ENCODE results near the gene HP. TPM values are rescaled to one million over a fixed set of nuclear protein-coding genes. Genes with fewer than 3 reads are reported as not detected.

The HP gene
- total RNA-seq, 1 donor from 2014 or later, result 137 TPM

DNA sequence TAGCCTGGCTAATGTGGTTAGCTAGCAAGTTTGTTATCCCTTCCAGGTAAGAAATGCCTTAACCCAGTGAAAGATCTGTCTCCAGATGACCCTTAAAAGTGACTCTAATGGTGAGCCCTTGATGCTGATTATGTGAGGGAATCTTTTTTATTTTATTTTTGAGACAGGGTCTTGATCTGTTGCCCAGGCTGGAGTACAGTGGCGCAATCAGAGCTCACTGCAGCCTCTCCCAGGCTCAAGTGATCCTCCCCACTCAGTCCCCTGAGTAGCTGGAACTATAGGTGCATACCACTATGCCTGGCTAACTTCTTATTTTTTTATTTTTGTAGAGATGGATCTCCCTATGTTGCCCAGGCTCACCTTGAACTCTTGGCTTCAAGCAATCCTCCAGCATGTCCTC, 10.8 kb upstream of the HP start:
- intact Hi-C loops (cut with DNase I), result no loop called here
- Histone ChIP-seq H3K4me1 (no peaks in the 10 kb centered on the region), H3K4me3 (no peak overlapping the region), H3K27ac (no peak overlapping the region), H3K36me3 (peaks cover 0 to 18% of the 10 kb centered on the region in 2 donors), H3K9me3 (no peaks in the 10 kb centered on the region), H3K27me3 (no peaks in the 10 kb centered on the region)
- DNase-seq (ENCODE audit: low spot score in 2 of 2), result no peak
- TF ChIP-seq, protein P1, sequence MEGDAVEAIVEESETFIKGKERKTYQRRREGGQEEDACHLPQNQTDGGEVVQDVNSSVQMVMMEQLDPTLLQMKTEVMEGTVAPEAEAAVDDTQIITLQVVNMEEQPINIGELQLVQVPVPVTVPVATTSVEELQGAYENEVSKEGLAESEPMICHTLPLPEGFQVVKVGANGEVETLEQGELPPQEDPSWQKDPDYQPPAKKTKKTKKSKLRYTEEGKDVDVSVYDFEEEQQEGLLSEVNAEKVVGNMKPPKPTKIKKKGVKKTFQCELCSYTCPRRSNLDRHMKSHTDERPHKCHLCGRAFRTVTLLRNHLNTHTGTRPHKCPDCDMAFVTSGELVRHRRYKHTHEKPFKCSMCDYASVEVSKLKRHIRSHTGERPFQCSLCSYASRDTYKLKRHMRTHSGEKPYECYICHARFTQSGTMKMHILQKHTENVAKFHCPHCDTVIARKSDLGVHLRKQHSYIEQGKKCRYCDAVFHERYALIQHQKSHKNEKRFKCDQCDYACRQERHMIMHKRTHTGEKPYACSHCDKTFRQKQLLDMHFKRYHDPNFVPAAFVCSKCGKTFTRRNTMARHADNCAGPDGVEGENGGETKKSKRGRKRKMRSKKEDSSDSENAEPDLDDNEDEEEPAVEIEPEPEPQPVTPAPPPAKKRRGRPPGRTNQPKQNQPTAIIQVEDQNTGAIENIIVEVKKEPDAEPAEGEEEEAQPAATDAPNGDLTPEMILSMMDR (IDR thresholded peaks at IDR 0.05), result no peak

DNA sequence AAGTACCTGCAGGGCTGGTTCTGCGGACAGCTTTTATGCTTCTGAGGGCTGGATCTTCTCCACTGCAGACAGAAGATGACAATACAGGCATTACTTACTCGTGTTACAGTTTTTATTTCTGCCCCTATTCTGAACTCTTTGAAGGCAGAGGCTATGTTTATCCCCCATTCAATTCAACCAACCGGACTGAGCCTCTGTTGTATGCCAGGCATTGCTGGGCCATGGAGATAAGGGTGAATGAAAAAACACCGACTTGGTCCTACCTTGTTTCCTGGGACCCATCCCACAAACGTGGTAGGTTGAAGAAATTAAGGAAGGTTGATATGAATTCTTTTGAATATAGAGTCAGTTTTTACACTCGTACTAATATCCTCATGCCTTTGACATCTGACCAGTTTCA, 10.0 kb upstream of the HP start:
- H3K9me3 ChIP-seq, result peaks cover 0 to 4% of the 10 kb centered on the region in 2 donors
- no peaks in the 10 kb centered on the region for H3K4me1 ChIP-seq
- H3K36me3 ChIP-seq, result peaks cover 0 to 18% of the 10 kb centered on the region in 2 donors
- DNase-seq (ENCODE audit: low spot score in 2 of 2), result no peak
- no peak overlapping the region for H3K4me3 ChIP-seq
- no peak overlapping the region for H3K27ac ChIP-seq
- no peaks in the 10 kb centered on the region for H3K27me3 ChIP-seq
- intact Hi-C loops (cut with DNase I), result no loop called here
- TF ChIP-seq, protein P1 (IDR thresholded peaks at IDR 0.05), result no peak

DNA sequence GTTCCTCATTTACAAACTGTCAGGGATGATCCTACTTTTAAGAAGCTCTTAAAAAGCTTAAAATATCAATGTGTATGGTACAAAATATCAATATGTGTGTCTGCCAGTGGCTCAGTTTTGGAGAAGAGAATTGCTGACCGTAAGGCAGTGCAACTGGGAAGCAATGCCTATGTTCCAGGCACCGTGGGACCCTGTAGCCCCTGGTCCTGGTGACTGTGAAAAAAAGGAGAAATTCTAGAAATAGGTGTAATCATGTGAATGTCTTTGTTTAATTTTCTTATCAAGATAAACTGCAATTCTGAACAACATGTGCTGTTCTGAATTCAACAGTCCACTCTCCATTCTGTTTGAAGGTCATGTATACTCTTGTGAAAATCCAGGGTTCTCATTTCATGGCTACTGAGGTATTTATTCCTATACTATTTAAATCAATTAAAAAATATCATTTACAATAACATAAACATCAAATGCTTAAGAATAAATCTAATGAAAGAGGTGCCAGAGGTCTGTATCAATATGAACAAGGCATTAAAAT, 9.4 kb upstream of the HP start:
- Histone ChIP-seq H3K27ac (no peak overlapping the region), H3K27me3 (no peaks in the 10 kb centered on the region), H3K36me3 (peaks cover 0 to 18% of the 10 kb centered on the region in 2 donors), H3K4me3 (no peak overlapping the region), H3K4me1 (no peaks in the 10 kb centered on the region), H3K9me3 (peaks cover 0 to 6% of the 10 kb centered on the region in 2 donors)
- intact Hi-C loops (cut with DNase I), result no loop called here
- TF ChIP-seq, protein P1 (IDR thresholded peaks at IDR 0.05), result no peak
- no peak for DNase-seq (ENCODE audit: low spot score in 2 of 2)

DNA sequence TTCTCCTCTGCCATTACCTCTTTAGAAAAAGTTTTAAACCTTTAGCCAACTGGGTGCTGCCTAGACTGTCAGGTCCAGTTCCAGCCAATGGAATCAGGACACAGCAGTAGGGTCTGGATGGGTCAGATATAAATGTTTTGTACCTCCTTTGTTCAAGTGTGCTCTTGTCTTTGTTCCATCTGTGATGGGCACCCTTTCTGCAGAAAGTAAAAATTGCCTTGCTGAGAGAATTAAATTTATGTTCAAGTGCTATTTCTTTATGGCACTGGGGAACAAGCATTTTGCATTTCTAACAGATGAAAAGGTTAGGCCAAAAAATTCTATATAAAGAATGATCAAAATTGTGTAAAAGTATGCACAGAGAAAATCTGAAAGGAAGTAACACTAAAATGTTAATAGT, 5.2 kb upstream of the HP start:
- no peaks in the 10 kb centered on the region for H3K4me1 ChIP-seq
- intact Hi-C loops (cut with DNase I), result no loop called here
- TF ChIP-seq, protein P1 (IDR thresholded peaks at IDR 0.05), result no peak

DNA sequence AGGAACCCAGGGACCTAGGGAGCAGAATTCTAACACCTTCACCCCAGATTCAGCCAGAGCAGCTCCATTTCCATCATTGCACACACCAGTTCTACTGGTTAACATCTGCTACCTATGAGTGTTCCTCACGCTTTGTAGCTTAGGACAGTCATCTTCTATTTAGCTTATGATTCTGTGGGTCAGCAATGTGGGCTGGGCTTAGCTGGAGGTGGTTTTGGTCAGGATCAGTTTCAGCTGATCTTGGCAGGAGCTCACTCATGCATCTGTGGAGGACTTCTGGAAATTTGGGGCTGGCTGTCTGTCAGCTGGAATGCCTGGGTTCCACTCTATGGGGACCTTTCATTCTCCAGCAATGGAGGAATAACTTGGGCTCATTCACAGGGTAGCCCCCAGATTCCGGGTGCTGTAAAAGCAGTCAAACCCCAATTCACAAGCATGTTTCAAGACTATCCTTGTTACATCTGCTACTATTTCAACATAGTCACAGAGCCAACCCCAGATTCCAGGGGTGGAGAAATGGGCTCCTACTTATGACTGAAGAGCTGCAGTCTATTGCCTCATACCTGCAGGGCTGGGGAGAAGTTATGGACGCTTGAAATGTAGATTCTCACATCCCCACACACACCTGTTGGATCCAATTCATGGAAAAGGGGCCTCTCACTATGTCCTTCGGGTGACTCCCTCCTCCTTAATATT, 3.4 kb upstream of the HP start:
- peaks cover 0 to 6% of the 10 kb centered on the region in 2 donors for H3K9me3 ChIP-seq
- no peak for DNase-seq (ENCODE audit: low spot score in 2 of 2)
- no peaks in the 10 kb centered on the region for H3K4me1 ChIP-seq
- no peaks in the 10 kb centered on the region for H3K27me3 ChIP-seq
- no peak overlapping the region for H3K4me3 ChIP-seq
- intact Hi-C loops (cut with DNase I), result no loop called here
- no peaks in the 10 kb centered on the region for H3K36me3 ChIP-seq
- TF ChIP-seq, protein P1 (IDR thresholded peaks at IDR 0.05), result no peak
- no peak overlapping the region for H3K27ac ChIP-seq

More for the DNA sequence above, 5.2 kb upstream of the HP start:
- DNase-seq (ENCODE audit: low spot score in 2 of 2), result no peak
- no peaks in the 10 kb centered on the region for H3K27me3 ChIP-seq
- peaks cover 0 to 6% of the 10 kb centered on the region in 2 donors for H3K9me3 ChIP-seq
- H3K4me3 ChIP-seq, result no peak overlapping the region
- H3K27ac ChIP-seq, result no peak overlapping the region
- H3K36me3 ChIP-seq, result no peaks in the 10 kb centered on the region
